Adrenal gland (tissue), 5 donors: ENCODE measurements around the gene PDLIM4.

ENCODE experiments used
- CTCF ChIP-seq, 6 experiments: fragments of 450-650 bp in 4 of 6; fragments of 200-600 bp in 2 of 6; sonication (generic) in 1 of 6; IDR thresholded peaks; 1 replicate in 5 of 6; 2 replicates in 1 of 6; pipeline versions ENCODE4 v1.5.1 to v1.8.0; 2016 to 2021; ENCODE audit warnings: antibody characterized with exemption in 6 of 6, mild to moderate bottlenecking in 2 of 6, moderate library complexity in 1 of 6
- POLR2A ChIP-seq, 2 donors: fragments of 450-650 bp; IDR thresholded peaks; one replicate each; pipeline ENCODE4 v1.6.1; 2017; ENCODE audit warnings: antibody characterized with exemption in 2 of 2, mild to moderate bottlenecking in 2 of 2, moderate library complexity in 1 of 2
- donor health status: DM: no; HTN: no; CAD: no.

GRCh38 chr5:132267931-132268768 lies 10.7 kb downstream of the PDLIM4 start:
- TF ChIP-seq CTCF (IDR thresholded peaks at IDR 0.05): no peak
- TF ChIP-seq POLR2A (IDR thresholded peaks at IDR 0.05): no peak
